Keratinocyte (primary cell): ENCODE data around the gene ERGIC1.

Experiments used
- CTCF ChIP-seq, 3 experiments: IDR thresholded peaks in 1 of 3; conservative IDR thresholded peaks in 1 of 3; optimal IDR thresholded peaks in 1 of 3; 2 replicates in 2 of 3; 3 replicates in 1 of 3; pipeline versions ENCODE3 to v1.5.1; 2011; ENCODE audit warnings: low read length in 3 of 3, mild to moderate bottlenecking in 3 of 3, moderate library complexity in 2 of 3, control low read depth in 1 of 3, inconsistent platforms in 1 of 3; ENCODE audit not compliant: insufficient read depth in 2 of 3; ENCODE audit errors: extremely low read depth in 1 of 3
- EZH2 ChIP-seq: IDR thresholded peaks from one replicate; pipeline ENCODE4 v1.6.1; 2012; ENCODE audit warnings: inconsistent platforms, mild to moderate bottlenecking, low read length, moderate library complexity

- no peak for TF ChIP-seq CTCF (optimal IDR thresholded peaks at IDR 0.05 in 1 of 3, IDR thresholded peaks at IDR 0.05 in 1 of 3, conservative IDR thresholded peaks at IDR 0.05 in 1 of 3; ENCODE audit: extremely low read depth in 1 of 3, insufficient read depth in 2 of 3, low read length in 3 of 3)
- TF ChIP-seq EZH2: no peak
These were observed 115.4 kb downstream of the ERGIC1 start for GRCh38 chr5:172949426-172949825.
